HG03039 (cell line): ENCODE measurements around the gene MGMT.

Experiments
- ATAC-seq: cut with Tn5 transposase; IDR thresholded peaks from one replicate; pipeline ENCODE4 v1.9.1; 2021; ENCODE audit warnings: mild to moderate bottlenecking, moderate library complexity; ENCODE audit not compliant: unreplicated experiment

Gene MGMT

DNA sequence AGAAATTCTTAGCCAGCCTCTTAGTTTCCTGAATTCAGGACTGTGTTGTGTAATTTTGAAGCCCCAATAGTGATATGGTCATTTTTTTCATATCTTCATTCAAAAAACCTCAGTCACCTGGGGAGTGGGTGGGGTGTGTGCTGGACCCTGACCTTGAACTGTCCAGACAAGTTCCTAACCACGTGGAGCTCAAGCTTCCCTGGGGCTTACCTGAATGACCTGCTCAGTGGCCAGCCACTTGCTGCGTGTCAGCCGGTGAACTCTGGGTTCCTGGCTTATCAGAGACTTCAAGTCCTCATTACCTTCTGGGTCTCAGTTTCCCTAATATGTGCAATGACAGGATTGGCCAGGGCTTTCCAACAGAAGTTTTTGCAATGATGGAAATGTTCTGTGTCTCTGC lies 27.1 kb downstream of the MGMT start:
- no peak for ATAC-seq

GRCh38 chr10:129494740-129495139 lies 27.7 kb downstream of the MGMT start:
- ATAC-seq = no peak

DNA sequence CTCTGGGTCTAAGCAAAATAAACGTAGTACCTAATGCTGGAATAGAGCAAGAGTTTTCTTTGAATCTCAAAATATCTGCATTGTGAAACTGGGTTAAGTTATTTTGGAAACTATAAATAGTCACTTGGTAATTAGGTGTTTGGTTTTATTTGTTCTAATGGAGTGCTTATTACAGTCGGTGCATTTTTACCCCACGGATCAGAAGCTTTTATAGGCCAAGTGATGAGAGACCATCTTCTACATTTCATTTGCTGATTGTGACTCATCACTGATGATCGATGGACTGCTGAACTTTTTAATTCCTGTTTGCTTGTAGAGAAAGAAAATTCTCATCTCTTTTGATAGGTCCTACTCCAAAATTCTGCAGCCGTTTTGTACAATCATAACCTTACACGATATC lies 28.2 kb downstream of the MGMT start:
- no peak for ATAC-seq

GRCh38 chr10:129495698-129496097 lies 28.7 kb downstream of the MGMT start:
- ATAC-seq = no peak

DNA sequence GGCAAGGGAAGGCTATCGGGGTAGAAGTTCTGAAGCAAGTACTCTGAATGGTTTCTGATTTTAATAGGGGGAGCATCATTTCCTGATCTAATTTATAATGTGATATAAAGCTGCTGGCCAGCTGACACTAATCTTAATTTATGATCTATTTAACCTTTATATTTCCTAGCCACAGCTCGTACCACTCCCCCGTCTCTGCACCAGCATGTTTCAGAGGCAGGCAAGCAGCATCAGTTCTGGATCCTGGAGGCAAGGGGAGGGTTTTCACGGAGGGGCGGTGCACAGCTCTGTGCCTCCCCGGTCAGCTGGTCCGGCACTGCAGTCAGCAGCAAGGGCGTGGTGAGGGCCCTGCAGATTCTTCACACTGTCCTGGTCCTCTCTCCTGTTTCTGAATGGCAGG lies 30.0 kb downstream of the MGMT start:
- no peak for ATAC-seq

- ATAC-seq = no peak
These were observed 31.6 kb downstream of the MGMT start for GRCh38 chr10:129498680-129499079.

GRCh38 chr10:129500617-129501339 lies 33.7 kb downstream of the MGMT start:
- no peak for ATAC-seq

GRCh38 chr10:129501652-129502436 lies 34.8 kb downstream of the MGMT start:
- ATAC-seq = peak; percentile 82

GRCh38 chr10:129502448-129502847 lies 35.4 kb downstream of the MGMT start:
- no peak for ATAC-seq

GRCh38 chr10:129505500-129506075 lies 38.5 kb downstream of the MGMT start:
- ATAC-seq = no peak

DNA sequence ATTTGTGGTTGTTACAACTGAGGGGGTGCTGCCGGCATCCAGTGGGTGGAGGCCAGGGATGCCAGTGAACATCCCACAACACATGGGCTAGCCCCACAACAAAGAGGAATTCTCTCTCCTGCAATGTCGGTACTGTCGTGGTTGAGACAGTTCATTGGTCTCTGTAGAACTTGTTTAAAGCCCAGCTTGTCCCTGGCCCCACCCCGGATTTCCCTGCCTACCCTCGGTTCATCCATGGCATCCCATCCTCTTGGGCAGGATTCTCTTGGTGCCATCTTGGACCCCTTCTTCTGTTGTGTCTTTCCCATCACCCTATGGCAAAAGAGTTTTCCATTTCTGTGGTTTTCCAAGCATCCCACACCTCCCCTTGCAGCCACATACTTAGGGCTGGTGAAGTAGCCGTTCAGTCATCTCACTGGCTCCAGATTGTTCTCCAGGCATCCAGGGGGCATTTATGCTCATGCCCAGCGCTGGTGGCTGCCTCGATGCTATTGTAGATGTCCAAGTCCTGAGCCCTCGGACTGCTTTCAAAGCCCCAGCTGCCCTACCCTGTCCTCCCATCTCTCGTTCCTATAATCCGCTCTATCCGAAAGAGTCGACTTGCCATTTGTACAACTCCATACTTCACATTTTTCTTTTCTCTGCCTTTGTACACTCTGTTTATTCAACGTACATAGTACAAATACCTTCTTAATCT lies 39.2 kb downstream of the MGMT start:
- no peak for ATAC-seq

DNA sequence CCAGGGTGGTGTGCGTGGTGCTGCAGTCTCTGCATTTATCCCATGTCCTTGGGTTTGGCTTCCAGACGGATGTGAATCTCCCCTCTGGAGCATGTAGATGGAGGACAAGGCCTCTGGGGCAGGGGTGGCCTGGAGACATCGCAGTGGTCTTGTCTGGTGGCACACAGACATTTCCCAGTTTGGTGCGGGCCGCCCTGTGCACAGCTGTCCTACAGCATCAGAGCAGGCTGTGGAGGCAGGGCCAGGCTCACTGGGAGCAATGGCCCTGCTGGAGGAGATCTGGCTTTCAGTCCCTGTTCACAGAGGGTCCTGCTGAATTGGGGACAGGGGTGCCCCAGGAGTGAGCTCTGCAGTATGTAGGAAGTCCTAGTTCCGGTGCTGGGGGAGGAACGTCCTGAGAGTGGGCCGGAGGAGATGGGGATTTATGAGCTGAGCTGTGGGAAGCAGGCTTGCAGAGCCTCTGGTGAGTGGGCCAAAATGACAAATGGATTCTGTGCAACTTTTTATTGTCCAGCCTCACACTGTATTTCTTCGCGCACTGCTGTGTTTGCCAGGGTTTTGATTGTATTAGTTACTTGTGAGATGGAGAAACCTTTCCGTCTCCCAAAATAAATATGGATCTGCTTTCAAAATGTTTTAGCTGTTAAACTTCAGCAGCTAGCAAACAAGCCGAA lies 40.3 kb downstream of the MGMT start:
- ATAC-seq = no peak

- no peak for ATAC-seq
These were observed 42.1 kb downstream of the MGMT start for GRCh38 chr10:129509155-129509554.

DNA sequence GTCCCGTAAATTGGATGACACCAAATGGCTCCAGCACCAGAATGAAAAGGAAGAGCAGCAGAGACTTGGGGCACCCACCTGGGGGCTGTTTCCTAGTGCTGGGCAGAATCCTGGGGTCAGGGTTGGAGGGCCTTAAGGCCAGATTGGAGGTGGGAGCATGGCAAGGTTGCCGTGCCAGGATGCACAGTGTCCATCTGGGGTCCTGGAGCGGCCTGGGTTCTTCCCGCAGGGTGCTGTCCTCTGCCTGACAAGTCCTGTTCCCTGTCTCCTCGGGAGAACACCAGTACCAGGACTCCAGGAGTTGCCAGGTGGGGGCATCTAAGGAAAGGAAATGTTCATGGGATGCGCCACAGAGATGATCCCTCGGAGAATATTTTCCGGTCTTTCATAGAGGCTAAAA lies 42.8 kb downstream of the MGMT start:
- no peak for ATAC-seq

DNA sequence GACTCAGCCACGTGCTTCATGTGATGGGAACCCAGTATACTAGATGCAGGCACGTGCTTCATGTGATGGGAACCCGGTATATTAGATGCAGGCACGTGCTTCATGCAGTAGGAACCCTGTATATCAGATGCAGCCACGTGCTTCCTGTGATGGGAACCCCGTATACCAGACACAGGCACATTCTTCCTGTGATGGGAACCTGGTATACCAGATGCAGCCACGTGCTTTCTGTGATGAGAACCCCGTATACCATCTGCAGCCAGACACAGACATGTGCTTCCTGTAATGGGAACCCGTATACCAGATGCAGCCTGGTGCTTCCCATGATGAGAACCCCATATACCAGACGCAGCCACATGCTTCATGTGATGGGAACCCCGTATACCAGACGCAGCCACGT lies 44.0 kb downstream of the MGMT start:
- no peak for ATAC-seq

DNA sequence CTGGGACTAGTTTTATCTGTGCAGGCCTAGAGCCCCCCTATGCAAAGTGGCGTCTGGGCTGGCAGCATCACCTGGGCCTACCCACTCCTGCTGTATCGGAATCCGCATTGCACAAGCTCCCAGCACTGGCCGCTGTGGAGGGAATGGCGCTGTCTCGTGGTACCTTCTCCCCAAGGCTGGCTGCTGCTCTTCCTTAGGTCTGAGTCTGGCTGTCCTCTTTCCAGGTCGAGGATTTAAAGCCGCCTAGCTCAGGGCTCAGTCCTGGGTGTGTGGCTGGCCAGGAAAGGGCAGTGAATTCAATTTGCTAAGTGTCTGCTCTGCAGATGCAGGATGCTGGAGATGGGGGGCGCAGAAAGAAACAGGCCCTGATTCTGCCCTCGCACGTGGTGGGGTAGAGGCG lies 44.7 kb downstream of the MGMT start:
- ATAC-seq = no peak

DNA sequence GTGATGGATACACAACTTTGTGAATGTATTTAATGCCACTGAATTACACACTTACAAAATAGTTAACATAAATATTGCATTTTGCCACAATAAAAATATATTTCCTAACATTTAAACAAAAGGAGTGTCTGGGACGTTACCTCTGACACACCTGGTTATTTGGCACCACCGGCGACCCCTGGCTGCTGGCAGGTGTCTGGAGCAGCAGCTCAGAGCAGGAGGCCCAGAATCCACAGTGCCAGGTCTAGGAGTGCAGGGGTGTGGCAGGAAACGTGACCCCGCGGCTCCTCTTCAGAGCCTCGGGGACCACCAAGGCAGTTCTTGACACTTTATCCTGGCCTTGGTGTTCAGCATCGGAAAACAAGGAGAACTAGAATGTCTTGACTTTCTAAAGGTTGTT lies 46.3 kb downstream of the MGMT start:
- no peak for ATAC-seq

GRCh38 chr10:129514568-129515451 lies 47.8 kb downstream of the MGMT start:
- no peak for ATAC-seq

DNA sequence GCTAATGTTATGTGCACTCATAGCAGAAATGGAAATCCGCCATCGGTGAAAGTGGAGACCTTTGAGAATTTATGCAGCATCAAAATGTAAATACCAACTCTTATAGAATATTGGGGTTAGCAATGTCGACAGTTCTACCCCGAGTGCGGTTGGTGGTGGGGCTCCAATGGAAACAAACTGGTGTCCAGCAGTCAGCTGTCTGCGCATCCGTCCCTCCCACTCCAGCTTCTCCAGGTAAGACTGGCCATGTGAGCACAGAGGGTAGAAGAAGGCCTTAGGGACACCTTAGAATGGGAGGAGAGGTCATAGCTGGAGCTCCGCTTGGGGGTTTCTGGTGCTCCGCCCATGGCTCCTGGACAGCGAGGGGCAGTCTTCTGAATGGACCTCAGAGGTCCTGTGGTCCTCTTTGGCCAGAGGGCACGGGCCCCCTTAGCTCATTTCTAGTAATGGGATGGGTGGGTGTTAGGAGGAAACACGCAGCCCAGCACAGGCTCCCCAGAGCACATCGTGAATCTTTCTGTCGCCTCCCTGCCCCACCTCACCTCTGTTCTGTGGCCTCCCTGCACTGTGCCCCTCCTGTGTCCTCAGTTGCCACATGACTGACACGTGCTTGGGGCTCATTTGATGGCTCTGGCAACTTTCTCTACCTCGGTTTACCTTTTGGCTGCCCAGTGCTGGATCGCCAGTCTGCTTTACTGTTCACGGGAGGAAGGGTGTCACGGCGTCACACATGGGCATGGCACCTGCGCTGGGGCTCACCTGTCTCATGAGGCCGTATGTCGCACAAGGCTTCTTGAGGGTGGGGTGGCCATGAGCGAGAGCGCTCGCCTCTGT lies 50.0 kb downstream of the MGMT start:
- ATAC-seq = no peak
